ENCODE data around the gene TMEM248.
"Not testable (repeated sequence)": the region's sequence is repeated elsewhere in the genome, so short reads cannot be mapped to it uniquely, and the experiment has no call there.

TMEM248 gene

GRCh38 chr7:66905689-66906088 lies 15.3 kb upstream of the TMEM248 start:
- no peak for DNase-seq (ENCODE audit: low read depth, low spot score)
- no peak overlapping the region for H3K4me3 ChIP-seq (ENCODE audit: low read length)

DNA sequence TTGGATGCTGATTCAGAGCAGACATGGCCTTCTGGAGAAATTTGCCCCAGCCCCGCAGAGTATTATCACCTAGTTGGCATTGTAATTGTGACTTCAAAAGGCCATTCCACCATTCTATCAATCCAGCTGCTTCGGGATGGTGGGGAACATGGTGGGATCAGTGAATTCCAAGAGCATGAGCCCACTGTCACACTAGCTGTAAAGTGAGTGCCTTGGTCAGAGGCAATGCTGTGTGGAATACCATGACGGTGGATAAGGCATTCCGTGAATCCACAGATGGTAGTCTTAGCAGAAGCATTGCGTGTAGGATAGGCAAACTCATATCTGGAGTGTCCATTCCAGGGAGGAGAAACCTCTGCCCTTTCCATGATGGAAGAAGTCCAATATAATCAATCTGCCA lies 13.3 kb upstream of the TMEM248 start:
- no peak for DNase-seq (ENCODE audit: low read depth, low spot score)
- no peak overlapping the region for H3K4me3 ChIP-seq (ENCODE audit: low read length)

- DNase-seq (ENCODE audit: low read depth, low spot score); H3K4me3 ChIP-seq (ENCODE audit: low read length): not testable (repeated sequence)
These were observed 12.4 kb upstream of the TMEM248 start for GRCh38 chr7:66908598-66908997.

DNA sequence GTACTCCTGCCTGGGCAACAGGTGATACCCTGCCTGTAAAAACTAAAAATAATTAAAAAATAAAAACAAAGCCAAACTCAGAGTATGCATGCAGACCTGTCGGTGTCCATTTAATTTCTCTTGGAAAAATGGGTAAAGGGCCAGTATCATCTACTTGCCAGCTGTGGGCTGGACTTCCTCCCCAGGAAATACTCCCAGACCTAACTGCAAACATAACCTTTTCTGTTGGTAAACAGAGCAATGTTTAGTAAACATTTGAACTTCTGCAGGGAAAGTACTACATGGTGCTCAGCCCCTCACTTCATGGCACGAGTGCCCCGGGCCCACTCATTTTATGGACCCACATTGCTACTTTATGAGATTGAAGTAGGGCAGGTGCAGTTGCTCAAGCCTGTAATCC lies 10.2 kb upstream of the TMEM248 start:
- no peak overlapping the region for H3K4me3 ChIP-seq (ENCODE audit: low read length)
- DNase-seq (ENCODE audit: low read depth, low spot score), result no peak

DNA sequence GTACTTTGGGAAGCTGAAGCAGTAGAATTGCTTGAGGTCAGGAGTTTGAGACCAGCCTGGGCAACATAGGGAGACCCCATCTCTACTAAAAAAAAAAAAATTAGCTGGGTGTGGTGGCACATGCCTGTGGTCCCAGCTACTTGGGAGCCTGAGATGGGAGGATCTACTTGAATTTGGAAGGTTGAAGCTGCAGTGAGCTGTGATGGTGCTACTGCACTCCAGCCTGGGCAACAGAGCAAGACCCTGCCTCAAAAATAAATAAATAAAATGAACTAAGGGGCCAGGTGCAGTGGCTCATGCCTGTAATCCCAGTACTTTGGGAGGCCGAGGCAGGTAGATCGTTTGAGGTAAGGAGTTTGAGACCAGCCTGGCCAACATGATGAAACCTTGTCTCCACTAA lies 9.8 kb upstream of the TMEM248 start:
- DNase-seq (ENCODE audit: low read depth, low spot score); H3K4me3 ChIP-seq (ENCODE audit: low read length): not testable (repeated sequence)

GRCh38 chr7:66912195-66912594 lies 8.8 kb upstream of the TMEM248 start:
- no peak overlapping the region for H3K4me3 ChIP-seq (ENCODE audit: low read length)
- no peak for DNase-seq (ENCODE audit: low read depth, low spot score)

DNA sequence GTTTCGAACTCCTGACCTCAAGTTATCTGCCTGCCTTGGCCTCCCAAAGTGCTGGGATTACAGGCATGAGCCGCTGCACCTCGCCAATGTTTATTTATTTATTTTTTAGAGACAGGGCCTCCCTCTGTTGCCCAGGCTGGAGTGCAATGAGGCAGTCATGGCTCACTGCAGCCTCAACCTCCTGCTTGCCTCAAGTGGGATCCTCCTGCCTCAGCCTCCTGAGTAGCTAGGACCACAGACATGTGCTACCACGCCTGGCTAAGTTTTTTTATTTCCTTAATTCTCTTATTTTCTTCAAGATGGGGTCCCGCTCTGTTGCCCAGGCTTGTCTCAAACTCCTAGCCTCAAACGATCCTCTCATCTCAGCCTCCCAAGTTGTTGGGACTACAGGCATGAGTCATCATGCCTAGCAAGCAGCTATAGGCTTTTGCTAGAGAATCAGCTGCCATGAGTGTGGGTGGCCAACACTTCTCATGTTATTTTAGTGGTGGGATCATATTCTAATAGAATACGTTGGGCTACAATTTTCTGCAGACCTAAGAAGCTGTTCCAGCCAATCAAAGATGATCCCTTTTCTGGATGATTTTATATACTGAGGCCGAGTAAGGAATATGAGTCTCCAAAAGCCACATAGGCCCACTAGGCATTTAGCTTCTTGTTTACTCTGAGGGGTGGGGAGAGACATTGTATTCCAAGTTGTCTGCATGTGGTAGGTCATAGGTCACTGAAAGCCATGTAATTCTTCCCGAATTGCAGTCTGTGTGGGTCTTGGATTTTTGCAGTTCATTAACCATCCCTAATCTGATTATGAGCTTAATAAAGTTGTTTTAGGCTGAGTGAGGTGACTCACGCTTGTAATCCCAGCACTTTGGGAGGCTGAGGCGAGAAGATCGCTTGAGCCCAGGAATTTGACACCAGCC lies 7.6 kb upstream of the TMEM248 start:
- no peak overlapping the region for H3K4me3 ChIP-seq (ENCODE audit: low read length)
- DNase-seq (ENCODE audit: low read depth, low spot score), result no peak

GRCh38 chr7:66917904-66918303 lies 3.1 kb upstream of the TMEM248 start:
- DNase-seq (ENCODE audit: low read depth, low spot score); H3K4me3 ChIP-seq (ENCODE audit: low read length): not testable (repeated sequence)

DNA sequence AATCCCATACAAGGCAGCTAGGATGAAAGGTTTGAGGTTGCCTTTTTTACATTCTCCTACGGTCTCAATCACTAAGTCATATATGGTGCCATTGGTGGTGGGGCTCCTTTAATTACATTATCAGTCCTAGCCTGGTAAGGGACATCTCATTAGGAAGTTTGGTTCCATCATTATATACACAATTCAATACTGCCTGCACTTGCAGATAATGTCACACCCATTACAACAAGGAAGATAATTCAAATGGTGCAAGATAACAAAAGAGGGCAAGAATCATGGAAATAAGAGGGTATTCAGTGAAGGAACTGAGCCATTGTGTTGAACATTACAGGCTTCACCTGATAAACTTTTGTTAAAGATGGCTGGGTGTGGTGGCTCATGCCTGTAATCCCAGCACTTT lies 1.7 kb upstream of the TMEM248 start:
- no peak overlapping the region for H3K4me3 ChIP-seq (ENCODE audit: low read length)
- DNase-seq (ENCODE audit: low read depth, low spot score), result no peak

DNA sequence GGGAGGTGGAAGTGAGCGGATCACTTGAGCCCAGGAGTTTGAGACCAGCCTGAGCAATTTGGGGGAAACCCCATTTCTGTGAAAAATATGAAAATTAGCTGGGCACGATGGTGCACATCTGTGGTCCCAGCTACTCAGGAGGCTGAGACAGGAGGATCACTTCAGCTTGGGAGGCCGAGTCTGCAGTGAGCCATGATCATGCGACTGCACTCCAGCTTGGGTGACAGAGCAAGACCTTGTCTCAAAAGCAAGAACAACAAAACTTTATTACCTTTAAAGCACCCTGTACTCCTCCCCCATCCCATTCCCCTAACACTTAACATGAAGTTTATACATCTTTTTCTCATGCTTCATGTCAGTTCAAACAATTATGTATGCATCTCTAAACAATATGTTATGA lies 1.3 kb upstream of the TMEM248 start:
- peak overlapping the region; percentile 61; the same call in 1 of the 2 replicates for H3K4me3 ChIP-seq (ENCODE audit: low read length)
- DNase-seq (ENCODE audit: low read depth, low spot score), result no peak

GRCh38 chr7:66920256-66920655 lies 769 bp upstream of the TMEM248 start:
- no peak for DNase-seq (ENCODE audit: low read depth, low spot score)
- peak overlapping the region; percentile 61 for H3K4me3 ChIP-seq (ENCODE audit: low read length)

DNA sequence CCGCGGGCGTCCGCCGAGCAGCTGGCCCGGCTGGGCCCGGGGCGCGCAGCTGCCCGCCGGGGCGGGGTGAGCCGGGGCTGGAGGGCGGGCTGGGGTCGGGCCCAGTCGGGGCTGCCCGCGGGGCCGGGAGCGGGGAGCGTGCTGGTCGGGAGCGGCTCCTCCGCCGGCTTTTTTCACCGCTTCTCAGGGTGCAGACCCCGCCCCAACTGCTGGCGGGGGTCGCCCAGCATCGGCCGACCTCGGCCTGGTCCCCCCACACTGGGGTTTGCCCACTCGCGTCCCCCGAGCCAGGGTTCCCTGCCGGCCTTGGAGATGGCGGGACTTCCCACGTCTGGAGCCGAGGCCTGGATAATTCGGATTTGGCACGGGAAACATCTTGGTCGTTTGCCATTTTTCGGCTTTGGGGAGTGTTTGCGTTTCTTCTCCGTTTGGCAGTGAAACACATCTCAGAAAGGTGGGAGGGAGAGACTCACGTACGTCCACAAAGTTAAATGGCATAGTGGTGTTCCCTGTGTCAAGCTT lies 432 bp downstream of the TMEM248 start:
- no peak for DNase-seq (ENCODE audit: low read depth, low spot score)
- peak overlapping the region; percentile 61 for H3K4me3 ChIP-seq (ENCODE audit: low read length)

GRCh38 chr7:66921918-66922486 lies 977 bp downstream of the TMEM248 start:
- DNase-seq (ENCODE audit: low read depth, low spot score), result peak; percentile 75
- peak overlapping the region; percentile 61 for H3K4me3 ChIP-seq (ENCODE audit: low read length)

- no peak overlapping the region for H3K4me3 ChIP-seq (ENCODE audit: low read length)
- DNase-seq (ENCODE audit: low read depth, low spot score), result no peak
These were observed 4.2 kb downstream of the TMEM248 start for GRCh38 chr7:66925255-66925654.

- DNase-seq (ENCODE audit: low read depth, low spot score), result no peak
- no peak overlapping the region for H3K4me3 ChIP-seq (ENCODE audit: low read length)
These were observed 6.4 kb downstream of the TMEM248 start for GRCh38 chr7:66927348-66927948.

GRCh38 chr7:66928388-66928787 lies 7.4 kb downstream of the TMEM248 start:
- DNase-seq (ENCODE audit: low read depth, low spot score), result no peak
- H3K4me3 ChIP-seq (ENCODE audit: low read length), result no peak overlapping the region

DNA sequence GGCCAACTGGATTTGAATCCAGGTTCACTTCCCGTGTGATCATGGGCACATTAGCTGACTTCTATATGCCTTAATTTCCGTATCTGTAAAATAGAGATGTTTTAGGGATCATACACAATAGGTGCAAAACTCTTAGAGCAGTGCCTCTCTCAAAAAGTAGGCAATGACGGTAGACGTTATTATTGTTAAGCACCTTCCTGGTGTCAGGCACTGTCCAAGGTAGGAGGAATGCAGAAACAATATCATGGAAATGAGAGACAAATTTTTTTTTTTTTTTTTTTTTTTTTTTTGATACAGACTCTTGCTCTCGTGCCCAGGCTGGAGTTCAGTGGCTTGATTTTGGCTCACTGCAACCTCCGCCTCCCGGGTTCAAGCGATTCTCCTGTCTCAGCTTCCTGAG lies 8.1 kb downstream of the TMEM248 start:
- no peak for DNase-seq (ENCODE audit: low read depth, low spot score)
- no peak overlapping the region for H3K4me3 ChIP-seq (ENCODE audit: low read length)

DNA sequence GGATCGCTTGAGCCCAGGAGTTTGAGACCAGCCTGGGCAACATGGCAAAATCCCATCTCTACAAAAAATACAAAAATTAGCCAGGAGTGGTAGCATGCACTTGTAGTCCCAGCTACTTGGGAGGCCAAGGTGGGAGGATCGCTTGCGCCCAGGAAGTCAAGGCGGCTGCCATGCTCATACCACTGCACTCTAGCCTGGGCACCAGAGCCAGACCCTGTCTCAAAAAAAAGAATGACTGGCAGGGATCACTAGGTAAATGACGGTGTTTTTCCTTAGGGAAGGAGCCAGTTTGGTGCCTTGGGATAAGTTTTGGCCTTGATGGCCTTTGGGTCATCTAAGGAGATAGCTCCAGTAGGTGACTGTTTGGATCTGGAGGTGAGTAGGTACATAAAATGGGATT lies 8.9 kb downstream of the TMEM248 start:
- no peak for DNase-seq (ENCODE audit: low read depth, low spot score)

GRCh38 chr7:66930341-66930740 lies 9.3 kb downstream of the TMEM248 start:
- no peak overlapping the region for H3K4me3 ChIP-seq (ENCODE audit: low read length)
- peak; percentile 35 for DNase-seq (ENCODE audit: low read depth, low spot score)

More for the DNA sequence above, 8.9 kb downstream of the TMEM248 start:
- H3K4me3 ChIP-seq (ENCODE audit: low read length), result no peak overlapping the region

GRCh38 chr7:66933469-66933868 lies 12.4 kb downstream of the TMEM248 start:
- no peak for DNase-seq (ENCODE audit: low read depth, low spot score)

More at GRCh38 chr7:66933469-66933868, 12.4 kb downstream of the TMEM248 start:
- H3K4me3 ChIP-seq (ENCODE audit: low read length), result no peak overlapping the region
